ENCODE results near the gene ADGRL2. TPM values are rescaled to one million over a fixed set of nuclear protein-coding genes. Genes with fewer than 3 reads are reported as not detected.

Gene ADGRL2
- total and polyA plus RNA-seq, 2 of the 4 experiments (the other 2 are of a cell fraction) = 17.0 to 42.7 TPM

GRCh38 chr1:81937791-81938450 is 137.2 kb downstream of the ADGRL2 start:
- Histone ChIP-seq H3K4me3 (ENCODE audit: insufficient read depth, low read depth, low read length) (no peak overlapping the region), H4K91ac (ENCODE audit: insufficient read depth, low read depth, low read length) (no peak overlapping the region), H2BK120ac (ENCODE audit: low read depth, low read length) (no peak overlapping the region), H4K5ac (ENCODE audit: low read depth, low read length) (no peak overlapping the region), H2AK5ac (ENCODE audit: low read depth, low read length) (no peak overlapping the region), H2BK20ac (ENCODE audit: low read depth, low read length) (no peak overlapping the region), H3K9me3 (ENCODE audit: control insufficient read depth, insufficient read depth, low read length) (no peaks in the 10 kb centered on the region), H3K9ac (ENCODE audit: low read depth, low read length) (no peak overlapping the region), H3K27ac (ENCODE audit: insufficient read depth, low read length) (no peak overlapping the region), H3K4ac (ENCODE audit: low read depth, low read length) (no peak overlapping the region), H3K4me1 (ENCODE audit: control insufficient read depth, insufficient read depth, low read length) (no peaks in the 10 kb centered on the region), H3K56ac (ENCODE audit: extremely low read depth, insufficient read depth, low read length) (no peak overlapping the region), H3K36me3 (ENCODE audit: control insufficient read depth, insufficient read depth, low read length) (no peaks in the 10 kb centered on the region), H3K9me1 (ENCODE audit: insufficient read depth, low read length) (no peaks in the 10 kb centered on the region), H3K79me1 (ENCODE audit: low read depth in 1 of 2, low read length in 2 of 2) (no peaks in the 10 kb centered on the region), H2AFZ (replicated peaks; ENCODE audit: low read length, poor library complexity) (no peak overlapping the region), H4K8ac (ENCODE audit: low read depth in 2 of 2, low read length in 2 of 2) (no peak overlapping the region), H3K23ac (ENCODE audit: low read depth, low read length) (no peak overlapping the region), H2BK15ac (ENCODE audit: low read depth, low read length) (no peak overlapping the region), H4K20me1 (ENCODE audit: insufficient read depth, low read length) (no peaks in the 10 kb centered on the region), H2BK5ac (ENCODE audit: low read depth, low read length, poor library complexity, severe bottlenecking) (no peak overlapping the region), H3K4me2 (ENCODE audit: low read depth, low read length) (no peak overlapping the region), H3K14ac (replicated peaks; ENCODE audit: low read depth, low read length) (no peak overlapping the region), H3K18ac (ENCODE audit: low read depth, low read length) (no peak overlapping the region), H2AK9ac (replicated peaks; ENCODE audit: low read depth, low read length, poor library complexity) (no peak overlapping the region), H3K27me3 (ENCODE audit: control insufficient read depth, insufficient read depth, low read length) (no peaks in the 10 kb centered on the region)
- intact Hi-C loops (cut with micrococcal nuclease) = no loop called here
- no TSS peak for BruUV-seq (replicated peaks)
- in situ Hi-C loops (cut with MboI; ENCODE audit: low sequenced_read_pairs) = no loop called here
- no CpG with 5 or more reads among the region's 2 CpGs for WGBS, 2 experiments (ENCODE audit: extremely low coverage in 2 of 2, insufficient read length in 1 of 2)
- no peak for DNase-seq
- POLR2A ChIA-PET (ENCODE audit: unreplicated experiment) = no interaction called here
- no peak for TF ChIP-seq POLR2A (IDR thresholded peaks at IDR 0.05; ENCODE audit: low read depth, low read length)
- TF ChIP-seq FOS (IDR thresholded peaks at IDR 0.05; ENCODE audit: low read depth, low read length) = no peak
- TF ChIP-seq ELK1 (IDR thresholded peaks at IDR 0.05; ENCODE audit: borderline replicate concordance, low read depth, low read length) = no peak
- TF ChIP-seq RFX5 (IDR thresholded peaks at IDR 0.05; ENCODE audit: low read depth, low read length) = no peak
- no peak for TF ChIP-seq BHLHE40 (IDR thresholded peaks at IDR 0.05; ENCODE audit: low read depth, low read length)
- no peak for TF ChIP-seq CHD1 (IDR thresholded peaks at IDR 0.05; ENCODE audit: low read depth, low read length)
- no peak for TF ChIP-seq NFE2L2 (IDR thresholded peaks at IDR 0.05; ENCODE audit: low read depth, low read length)
- TF ChIP-seq SMC3 (IDR thresholded peaks at IDR 0.05; ENCODE audit: low read depth, low read length) = no peak
- no peak for TF ChIP-seq MAZ (IDR thresholded peaks at IDR 0.05; ENCODE audit: borderline replicate concordance, low read depth, low read length)
- no peak for TF ChIP-seq CTCF (conservative IDR thresholded peaks at IDR 0.05; ENCODE audit: low read depth, low read length)
- TF ChIP-seq RCOR1 (IDR thresholded peaks at IDR 0.05; ENCODE audit: insufficient replicate concordance, low read length) = no peak
- TF ChIP-seq RAD21 (IDR thresholded peaks at IDR 0.05; ENCODE audit: low read length) = no peak
- TF ChIP-seq CEBPB (IDR thresholded peaks at IDR 0.05; ENCODE audit: low read depth, low read length) = no peak
- no peak for TF ChIP-seq USF2 (IDR thresholded peaks at IDR 0.05; ENCODE audit: low read depth, low read length)
- no peak for TF ChIP-seq MXI1 (IDR thresholded peaks at IDR 0.05; ENCODE audit: borderline replicate concordance, low read depth, low read length)
- TF ChIP-seq MAFK (IDR thresholded peaks at IDR 0.05; ENCODE audit: low read depth, low read length) = no peak
- ATAC-seq (ENCODE audit: low read depth) = no peak
- dilution Hi-C loops (cut with HindIII; ENCODE audit: low sequenced_read_pairs, unreplicated experiment) = no loop called here
- CTCF ChIA-PET = no interaction called here

Data from IMR-90 (cell line).